Left colon (tissue), 2 donors: ENCODE measurements around the gene ZDHHC11B. TPM values are rescaled to one million over a fixed set of nuclear protein-coding genes. Genes with fewer than 3 reads are reported as not detected.

Source experiments
- ATAC-seq: fragments of 200-7000 bp; cut with Tn5 transposase; one replicate; pipeline ENCODE4 v1.9.1; 2020; ENCODE audit warnings: mild to moderate bottlenecking, moderate library complexity
- DNase-seq, 2 donors: peaks; one replicate each; pipeline ENCODE4 v3.0.0-alpha.2; 2020
- intact Hi-C, 2 donors: fragments of 100-400 bp; cut with DNase I in 1 of 2; cut with micrococcal nuclease in 1 of 2; formaldehyde crosslinking; loops; one replicate each; pipeline versions ENCODE4 v1.11.2 to v1.14.0; 2022; cut with DNase I, micrococcal nuclease
- total RNA-seq, 2 donors: library from RNA; stranded (reverse); fragmentation: NEBNext Ultra II Directional; extraction: Animal tissue kit (Norgen Biotek cat#: 25700); gene quantifications; one replicate each; pipeline ENCODE4 v1.2.1, GENCODE V29; 2021
- donor health status: DM: no; HTN: no; CAD: no.
- donor health status: DM: yes; HTN: yes; CAD: no.

Gene ZDHHC11B
- total RNA-seq, 2 donors from 2014 or later: 1.5 to 15.9 TPM

DNA sequence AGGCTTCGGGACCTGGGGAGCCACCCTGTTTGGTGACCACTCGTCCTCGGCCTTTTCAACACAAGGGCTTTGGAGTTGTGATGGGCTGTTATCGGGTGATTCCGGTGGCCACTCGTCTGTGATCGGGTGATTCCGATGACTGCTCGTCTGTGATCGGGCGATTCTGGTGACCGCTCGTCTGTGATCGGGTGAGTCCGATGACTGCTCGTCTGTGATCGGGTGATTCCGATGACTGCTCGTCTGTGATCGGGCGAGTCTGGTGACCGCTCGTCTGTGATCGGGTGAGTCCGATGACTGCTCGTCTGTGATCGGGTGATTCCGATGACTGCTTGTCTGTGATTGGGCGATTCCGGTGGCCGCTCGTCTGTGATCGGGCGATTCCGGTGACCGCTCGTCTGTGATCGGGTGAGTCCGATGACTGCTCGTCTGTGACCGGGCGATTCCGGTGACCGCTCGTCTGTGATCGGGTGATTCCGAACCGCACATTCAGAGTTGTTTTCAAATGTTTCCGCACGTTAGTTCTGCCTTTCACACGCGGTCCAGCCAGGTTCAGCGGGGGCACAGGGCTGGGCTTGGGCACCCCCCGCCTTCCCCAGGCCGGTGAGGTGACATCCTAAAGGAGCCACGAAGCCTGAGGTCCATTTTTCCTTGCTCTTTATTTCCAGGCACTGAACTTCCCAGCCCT lies 121.6 kb downstream of the ZDHHC11B start:
- DNase-seq (no peak), ATAC-seq (no peak)
- intact Hi-C loops: no loop called here

DNA sequence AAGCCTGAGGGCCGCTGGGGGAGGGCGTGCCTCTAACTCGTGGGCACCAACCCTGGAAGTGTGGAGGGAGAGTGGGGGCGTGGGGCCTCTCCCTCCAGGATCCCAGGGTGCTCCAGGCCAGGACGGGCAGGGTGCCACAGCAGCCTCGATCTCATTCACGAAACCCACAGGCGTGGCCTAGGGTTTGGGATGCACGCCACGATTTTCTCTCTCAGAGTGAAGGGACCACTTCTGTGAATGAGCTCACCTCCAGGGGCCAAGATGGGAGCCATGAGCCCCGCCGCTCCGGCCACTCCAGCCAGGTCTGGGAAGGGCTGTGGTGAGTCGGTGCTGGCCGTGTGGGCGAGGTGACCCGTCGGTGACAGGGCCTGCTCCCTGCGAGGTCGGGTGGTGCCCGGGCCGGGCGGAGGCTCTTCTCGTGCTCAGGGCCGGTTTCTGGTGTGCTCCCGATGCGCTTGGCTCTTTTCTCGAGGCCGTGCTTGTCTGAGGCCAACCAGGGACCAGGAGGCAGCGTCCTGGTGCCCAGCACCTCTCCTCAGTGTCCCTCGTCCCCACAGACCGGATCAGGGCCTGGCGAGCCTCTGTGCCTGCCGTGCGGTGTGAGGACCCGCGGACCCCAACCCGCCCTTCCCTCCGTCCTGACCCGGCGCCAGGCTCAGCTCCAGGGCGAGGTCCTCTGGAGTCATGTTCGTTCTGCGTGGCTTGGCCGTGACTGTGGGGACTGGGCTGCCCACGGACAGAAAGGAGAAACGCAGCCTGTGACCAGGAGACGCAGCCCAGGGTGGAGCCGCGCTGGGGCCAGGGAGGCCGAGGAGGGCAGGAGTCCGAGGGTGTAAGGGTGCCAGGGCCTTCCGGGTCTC lies 122.4 kb downstream of the ZDHHC11B start:
- no peak for ATAC-seq
- no peak for DNase-seq
- intact Hi-C loops: no loop called here

DNA sequence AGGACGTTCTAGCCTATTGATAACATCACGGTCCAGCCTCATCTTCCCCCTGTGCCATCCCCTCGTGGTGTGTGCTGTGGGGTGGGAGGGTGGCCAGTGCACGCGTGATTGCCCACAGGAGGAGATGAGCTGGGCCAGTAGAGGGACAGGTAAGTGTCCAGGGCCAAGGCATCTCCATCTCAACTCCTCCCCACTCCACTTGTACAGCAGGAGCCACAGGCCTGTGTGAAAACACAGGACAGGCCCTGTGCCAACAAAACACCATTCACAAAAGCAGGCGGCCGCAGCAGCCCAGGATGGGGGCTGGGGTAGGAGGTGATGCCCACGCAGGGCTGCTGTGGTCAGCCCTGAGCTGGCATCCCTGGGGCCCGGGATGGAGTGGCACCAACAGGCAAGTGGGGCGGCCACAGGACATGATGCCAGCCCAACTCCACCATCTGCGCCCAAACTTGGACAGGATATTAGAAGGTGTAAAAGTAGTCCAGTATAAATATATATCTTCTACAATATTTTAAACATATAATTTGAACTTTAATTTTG lies 124.0 kb downstream of the ZDHHC11B start:
- no peak for ATAC-seq
- intact Hi-C loops: no loop called here
- no peak for DNase-seq

Other genes starting within 250 kb of the ZDHHC11B start
- gene CEP72, start 172.4 kb downstream of the ZDHHC11B start, total RNA-seq: 1 to 10 TPM; 4.1 to 8.2 TPM
- gene TPPP, start 91.4 kb downstream of the ZDHHC11B start, total RNA-seq: 1 to 10 TPM; 3.9 to 6.3 TPM
- 10 to 100 TPM in 1 of 2 donors, 1 to 10 TPM in 1; 2.7 to 27.8 TPM for gene ZDHHC11, start 66.3 kb upstream of the ZDHHC11B start, total RNA-seq
- 10 to 100 TPM; 27.6 to 42.9 TPM for gene BRD9, start 108.1 kb upstream of the ZDHHC11B start, total RNA-seq
- 1 to 10 TPM; 2.1 to 4.3 TPM for gene TRIP13, start 108.2 kb upstream of the ZDHHC11B start, total RNA-seq
- gene NKD2, start 224.1 kb upstream of the ZDHHC11B start, total RNA-seq: 1 to 10 TPM; 1.6 TPM